ENCODE data around the gene TPI1.
"Not testable (repeated sequence)": the region's sequence is repeated elsewhere in the genome, so short reads cannot be mapped to it uniquely, and the experiment has no call there.

Gene TPI1

DNA sequence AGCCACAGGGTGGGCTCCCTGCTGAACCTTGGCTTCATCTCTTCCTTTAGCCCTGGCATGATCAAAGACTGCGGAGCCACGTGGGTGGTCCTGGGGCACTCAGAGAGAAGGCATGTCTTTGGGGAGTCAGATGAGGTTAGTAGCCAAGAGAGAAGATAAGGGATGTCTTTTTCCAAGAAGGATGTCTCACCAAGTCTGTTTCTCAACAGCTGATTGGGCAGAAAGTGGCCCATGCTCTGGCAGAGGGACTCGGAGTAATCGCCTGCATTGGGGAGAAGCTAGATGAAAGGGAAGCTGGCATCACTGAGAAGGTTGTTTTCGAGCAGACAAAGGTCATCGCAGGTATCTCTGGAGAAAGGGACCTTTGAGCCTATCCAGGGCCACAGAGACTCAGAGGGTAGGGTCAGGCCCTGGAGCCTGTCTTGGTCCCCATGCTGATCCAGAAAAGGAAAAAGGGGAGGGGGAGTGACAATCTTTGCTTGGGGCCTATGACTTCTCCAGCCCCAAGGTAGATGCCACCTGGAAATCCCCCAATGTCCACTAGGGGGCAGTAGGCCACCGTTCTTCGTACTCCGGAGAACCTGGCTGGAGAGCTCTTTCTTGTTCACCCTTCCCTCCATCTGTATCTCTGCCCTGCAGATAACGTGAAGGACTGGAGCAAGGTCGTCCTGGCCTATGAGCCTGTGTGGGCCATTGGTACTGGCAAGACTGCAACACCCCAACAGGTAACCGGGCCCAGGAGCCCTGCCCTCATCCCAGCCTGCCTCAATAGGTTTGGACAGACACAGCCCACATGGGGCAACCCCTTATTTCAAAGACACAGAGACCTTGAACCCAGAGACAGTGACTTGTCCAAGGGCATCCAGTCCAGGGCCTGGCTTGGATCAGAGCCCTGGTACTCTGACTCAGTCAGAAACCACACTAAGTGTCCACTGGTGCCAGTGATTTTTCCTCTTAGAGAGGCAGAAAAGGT, 2.0 kb downstream of the TPI1 start:
- DNase-seq: peak; percentile 90

DNA sequence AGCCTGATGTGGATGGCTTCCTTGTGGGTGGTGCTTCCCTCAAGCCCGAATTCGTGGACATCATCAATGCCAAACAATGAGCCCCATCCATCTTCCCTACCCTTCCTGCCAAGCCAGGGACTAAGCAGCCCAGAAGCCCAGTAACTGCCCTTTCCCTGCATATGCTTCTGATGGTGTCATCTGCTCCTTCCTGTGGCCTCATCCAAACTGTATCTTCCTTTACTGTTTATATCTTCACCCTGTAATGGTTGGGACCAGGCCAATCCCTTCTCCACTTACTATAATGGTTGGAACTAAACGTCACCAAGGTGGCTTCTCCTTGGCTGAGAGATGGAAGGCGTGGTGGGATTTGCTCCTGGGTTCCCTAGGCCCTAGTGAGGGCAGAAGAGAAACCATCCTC, 3.0 kb downstream of the TPI1 start:
- DNase-seq: not testable (repeated sequence)

DNA sequence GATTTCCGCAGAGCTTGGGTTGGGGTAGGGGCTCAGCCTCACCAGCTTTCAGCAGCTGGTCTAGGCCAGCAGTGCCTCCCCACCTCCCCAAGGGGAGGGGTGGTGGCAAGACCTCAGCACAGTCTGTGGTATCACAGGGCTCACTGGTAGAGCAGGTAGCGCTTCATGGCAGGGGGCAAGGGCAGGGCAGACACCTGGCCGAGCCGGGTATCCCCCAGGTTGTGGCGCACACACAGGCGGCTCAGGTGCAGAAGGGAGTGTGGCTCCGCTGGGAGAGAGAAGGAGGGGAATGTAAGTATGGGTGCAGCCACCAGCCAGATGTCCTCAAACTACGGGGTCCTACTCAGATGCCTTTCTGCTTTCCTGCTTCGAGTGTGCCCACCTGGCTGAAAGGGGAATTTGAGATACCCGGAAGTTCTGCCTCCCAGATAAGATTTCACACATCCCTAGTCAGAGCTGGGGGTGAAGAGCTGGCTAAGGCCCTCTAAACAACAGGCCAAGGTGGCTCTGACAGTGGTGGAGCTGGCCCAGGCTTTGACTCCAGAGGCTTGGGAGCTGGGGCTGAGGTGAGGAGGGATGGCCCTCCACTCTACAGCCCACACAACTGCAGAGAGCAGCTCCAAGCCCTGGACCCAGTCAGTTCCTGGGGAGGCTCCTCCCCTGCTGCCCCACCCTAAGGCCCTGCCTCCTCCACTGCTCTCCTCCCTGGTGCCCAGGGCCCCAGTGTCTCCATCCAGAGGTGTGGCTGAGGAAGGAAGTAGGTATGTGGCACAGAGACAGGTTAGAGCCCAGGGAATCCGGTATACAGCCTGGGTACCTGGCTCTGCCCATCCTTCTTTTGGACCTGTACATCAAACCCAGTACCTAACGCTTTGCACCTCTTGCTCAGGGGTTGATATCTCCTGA, 4.0 kb downstream of the TPI1 start:
- DNase-seq: peak; percentile 49

DNA sequence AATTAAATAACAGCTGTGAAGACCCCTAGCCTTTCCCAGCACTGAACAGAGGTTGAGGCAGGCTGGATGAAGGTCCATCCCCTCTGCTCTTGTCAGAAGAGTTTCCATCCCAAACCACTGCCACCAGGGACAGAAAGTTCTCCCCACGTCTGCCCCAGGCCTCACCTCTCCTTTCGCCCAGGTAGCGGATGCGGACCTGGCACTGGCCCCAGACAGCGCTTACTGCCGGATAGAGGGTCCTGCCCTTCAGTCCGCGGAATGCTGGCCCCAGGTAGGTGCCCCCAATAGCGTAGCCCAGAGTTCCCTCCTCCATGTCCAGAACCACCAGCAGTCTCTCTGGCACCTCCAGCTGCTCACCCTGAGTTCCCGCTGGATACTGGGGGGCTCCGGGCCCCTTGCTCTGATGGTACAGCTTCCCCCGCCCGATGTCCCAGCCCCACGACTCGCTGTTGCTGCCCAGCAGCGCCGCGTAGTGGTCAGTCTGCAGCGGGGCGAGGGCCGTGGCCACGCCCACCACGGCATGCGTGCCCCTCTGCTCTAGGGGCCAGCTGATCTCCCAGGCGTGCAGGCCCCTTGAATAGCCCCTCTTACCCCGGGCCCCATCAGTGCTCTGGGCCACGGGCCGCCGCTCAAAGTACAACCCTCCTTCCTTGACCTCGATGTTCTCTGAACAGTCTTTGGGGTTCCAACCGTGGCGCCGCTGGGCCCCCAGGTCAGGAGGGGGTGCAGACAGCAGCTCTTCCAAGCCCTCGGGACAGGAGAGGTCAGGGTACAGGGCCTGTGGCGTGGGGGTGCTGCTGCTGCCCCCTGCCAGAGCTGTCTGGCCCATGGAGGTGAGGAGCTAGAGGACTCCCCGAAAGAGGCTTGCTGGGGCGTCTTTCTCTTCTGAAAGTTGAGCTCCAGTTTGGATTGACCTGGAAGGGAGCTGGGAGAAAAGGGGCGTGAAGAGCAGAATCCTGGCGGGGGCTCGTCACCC, 5.0 kb downstream of the TPI1 start:
- peak; percentile 90 for DNase-seq

DNA sequence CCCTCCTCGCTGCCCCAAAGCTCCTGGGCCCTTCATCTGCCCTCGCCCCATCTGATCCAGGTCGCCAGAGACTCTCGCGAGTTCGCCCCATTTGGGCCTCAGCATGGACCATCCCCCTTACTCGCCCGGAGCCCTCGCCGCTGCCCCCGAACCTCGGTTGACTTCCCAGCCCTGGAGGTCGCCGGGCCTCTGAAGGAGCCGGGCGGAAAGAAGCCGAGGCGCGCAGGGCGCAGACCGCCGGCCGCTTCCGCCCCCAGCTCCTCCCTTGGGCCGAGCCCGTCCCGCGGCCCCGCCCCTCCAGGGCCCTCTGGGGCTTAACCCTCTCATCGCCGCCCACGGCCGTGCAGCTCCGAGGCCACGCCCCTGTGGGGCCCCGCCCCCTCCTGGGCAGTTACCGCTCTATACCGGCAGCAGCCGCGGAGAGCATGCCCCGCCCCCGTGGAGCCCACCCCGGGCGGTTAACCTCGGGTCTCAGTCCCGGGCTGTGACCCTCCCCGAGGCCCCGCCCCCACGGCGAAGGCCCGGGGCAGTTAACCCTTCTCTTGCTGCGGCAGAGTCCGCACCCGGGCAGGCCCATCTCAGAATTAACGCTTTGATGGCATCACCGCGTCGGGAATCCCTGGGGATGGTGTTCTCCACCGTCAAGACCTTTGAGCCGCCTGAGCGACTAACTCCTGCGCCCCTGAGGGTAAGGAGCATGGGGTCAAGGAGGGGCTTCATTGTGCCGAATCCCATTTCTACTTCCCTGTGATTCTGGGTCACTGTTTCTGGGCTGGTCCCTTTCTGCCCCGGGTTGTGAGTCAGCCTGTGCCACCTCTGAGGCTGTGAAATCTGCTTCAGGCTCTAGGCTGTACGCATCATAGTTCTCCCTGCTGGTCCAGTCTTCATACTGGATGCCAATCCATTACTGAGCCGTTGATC, 6.0 kb downstream of the TPI1 start, which contains the start of gene SPSB2:
Gene SPSB2 (minus strand): TSS at position 210 of the 921 bp plus-strand sequence. CDS start 402 bp downstream, outside the sequence.
- DNase-seq: peak; percentile 100

DNA sequence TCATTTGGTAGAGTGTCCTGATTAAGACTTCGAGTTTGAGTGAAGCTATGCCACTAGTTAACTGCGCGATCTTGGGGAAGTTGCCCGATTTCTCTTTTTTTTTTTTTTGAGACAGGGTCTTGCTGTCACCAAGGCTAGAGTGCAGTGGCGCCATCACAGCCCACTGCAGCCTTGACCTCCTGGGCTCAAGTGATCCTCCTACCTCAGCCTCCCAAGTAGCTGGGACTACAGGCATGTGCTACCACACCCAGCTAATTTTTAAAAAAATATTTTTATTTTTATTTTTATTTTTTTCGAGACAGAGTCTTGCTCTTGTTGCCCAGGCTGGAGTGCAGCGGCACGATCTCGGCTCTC, 6.7 kb downstream of the TPI1 start:
- DNase-seq: not testable (repeated sequence)

DNA sequence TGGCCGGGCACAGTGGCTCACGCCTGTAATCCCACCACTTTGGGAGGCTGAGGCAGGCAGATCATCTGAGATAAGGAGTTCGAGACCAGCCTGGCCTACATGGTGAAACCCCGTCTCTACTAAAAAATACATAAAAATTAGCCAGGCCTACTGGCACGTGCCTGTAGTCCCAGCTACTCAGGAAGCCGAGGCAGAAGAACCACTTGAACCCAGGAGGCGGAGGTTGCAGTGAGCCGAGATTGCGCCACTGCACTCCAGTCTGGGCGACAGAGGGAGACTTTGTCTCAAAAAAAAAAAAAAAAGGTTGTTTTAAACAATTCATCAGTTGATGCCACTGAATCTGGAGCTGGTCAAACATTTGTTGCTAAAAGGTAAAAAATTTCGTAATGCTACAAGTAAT, 12.5 kb downstream of the TPI1 start:
- DNase-seq: not testable (repeated sequence)

DNA sequence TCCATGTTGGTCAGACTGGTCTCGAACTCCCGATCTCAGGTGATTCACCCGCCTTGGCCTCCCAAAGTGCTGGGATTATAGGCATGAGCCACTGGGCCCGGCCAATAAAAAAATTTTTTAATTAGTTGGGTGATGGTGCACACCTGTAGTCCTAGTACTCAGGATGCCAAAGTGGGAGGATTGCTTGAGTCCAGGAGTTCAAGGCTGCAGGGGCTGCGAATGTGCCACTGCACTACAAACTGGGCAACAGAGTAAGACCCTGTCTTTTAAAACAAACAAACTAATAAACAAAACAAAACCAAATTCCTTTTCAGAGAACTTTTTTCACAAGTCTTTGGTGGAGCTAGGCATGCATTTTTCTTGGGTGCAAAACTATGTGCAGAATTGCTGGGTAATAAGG, 15.9 kb downstream of the TPI1 start:
- no peak for DNase-seq

DNA sequence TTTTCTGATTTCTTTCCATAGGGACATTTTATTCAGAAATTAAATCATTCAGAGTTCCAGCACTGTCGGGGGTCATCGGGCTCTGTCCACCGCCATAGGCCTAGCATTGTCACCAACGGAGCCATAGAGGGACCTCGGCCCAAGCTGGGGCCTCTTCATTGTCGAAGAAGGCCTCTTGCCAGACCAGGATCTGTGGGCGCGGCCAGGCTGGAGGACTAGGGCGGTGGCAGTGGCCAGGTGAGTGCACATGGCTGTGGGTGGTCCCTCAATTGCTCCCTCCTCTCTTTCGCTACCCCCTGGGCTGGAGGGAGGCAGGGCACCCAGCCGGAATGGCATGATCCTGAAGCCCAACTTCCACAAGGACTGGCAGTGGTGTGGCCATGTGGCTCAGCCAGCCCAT, 16.4 kb downstream of the TPI1 start:
- DNase-seq: no peak

DNA sequence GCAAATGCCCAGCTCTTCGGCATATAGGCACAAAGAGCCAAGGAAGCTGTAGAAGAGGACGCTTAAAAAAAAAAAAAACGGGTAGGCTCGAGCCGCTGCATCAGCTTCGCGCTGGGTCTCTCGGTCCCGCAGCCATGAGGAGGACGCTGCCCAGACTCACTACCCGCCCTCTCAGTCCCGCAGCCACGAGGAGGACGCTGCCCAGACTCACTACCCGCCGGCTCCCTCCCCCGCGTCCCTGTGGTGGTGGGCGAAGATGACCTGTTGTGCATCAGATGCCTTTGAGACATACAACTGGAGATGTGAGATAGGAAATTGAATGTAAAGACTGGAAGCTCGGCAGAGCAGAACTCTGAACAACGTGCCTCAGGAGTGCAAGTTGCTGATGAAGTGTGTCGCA, 17.2 kb downstream of the TPI1 start:
- no peak for DNase-seq

DNA sequence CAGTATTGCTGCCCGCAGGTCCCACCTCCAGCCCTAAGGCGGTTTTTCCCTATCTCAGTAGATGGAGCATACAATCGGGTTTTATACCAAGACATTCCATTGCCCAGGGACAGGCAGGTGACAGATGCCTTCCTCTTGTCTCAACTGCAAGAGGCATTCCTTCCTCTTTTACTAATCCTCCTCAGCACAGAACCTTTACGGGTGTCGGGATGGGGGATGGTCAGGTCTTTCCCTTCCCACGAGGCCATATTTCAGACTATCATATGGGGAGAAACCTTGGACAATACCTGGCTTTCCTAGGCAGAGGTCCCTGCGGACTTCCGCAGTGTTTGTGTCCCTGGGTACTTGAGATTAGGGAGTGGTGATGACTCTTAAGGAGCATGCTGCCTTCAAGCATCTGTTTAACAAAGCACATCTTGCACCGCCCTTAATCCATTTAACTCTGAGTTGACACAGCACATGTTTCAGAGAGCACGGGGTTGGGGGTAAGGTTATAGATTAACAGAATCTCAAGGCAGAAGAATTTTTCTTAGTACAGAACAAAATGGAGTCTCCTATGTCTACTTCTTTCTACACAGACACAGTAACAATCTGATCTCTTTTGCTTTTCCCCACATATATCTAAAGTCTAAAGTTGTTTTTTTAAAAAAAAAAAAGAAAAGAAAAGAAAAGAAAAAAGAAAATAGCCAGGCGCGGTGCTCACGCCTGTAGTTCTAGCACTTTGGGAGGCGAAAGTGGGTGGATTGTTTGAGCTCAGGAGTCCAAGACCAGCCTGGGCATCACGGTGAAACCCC, 19.1 kb downstream of the TPI1 start:
- DNase-seq: not testable (repeated sequence)

DNA sequence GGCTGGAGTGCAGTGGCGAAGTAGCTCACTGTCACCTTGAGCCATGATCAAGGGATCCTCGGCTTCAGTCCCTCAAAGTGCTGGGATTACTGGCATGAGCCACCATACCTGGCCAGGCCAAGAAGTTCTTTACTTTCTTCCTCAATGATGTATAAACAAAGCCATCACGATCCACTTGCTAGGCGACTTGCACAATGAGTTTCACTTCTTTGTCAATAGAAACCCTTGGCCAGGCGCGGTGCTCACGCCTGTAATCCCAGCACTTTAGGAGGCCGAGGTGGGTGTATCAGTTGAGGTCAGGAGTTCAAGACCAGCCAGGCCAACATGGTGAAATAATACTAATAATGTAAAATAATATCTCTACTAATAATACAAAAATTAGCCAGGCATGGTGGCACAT, 20.1 kb downstream of the TPI1 start:
- no peak for DNase-seq

DNA sequence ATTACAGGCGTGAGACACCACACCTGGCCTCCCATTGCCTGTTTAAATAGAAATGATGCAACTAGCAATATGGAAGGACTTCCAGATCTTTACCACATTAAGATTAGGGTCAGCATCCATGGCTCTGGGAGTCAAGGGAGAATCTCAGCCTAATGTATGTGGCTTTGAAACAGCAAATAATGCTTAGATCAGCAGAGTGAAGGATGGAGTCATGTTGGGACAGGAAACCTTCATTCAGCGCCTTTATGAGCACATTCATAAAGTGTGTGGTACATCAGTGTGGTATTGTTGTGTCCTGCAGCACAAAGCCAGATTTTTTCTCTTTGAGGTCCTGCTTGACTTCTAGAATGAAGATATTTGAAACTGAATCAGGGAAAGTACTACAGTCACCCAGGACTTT, 21.0 kb downstream of the TPI1 start:
- no peak for DNase-seq

DNA sequence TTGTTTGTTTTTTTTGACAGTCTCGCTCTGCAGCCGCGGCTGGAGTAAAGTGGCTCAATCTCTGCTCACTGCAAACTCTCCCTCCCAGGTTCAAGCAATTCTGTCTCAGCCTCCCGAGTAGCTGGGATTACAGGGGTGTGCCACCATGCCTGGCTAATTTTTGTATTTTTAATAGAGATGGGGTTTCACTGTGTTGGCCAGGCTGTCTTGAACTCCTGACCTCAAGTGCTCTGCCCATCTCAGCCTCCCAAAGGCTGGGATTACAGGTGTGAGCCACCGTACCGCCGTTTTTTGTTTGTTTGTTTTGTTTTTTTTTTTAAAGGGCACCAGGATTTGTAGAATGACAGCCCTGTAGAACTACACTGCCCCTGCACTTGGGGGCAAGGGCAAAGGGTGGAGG, 21.5 kb downstream of the TPI1 start:
- not testable (repeated sequence) for DNase-seq

DNA sequence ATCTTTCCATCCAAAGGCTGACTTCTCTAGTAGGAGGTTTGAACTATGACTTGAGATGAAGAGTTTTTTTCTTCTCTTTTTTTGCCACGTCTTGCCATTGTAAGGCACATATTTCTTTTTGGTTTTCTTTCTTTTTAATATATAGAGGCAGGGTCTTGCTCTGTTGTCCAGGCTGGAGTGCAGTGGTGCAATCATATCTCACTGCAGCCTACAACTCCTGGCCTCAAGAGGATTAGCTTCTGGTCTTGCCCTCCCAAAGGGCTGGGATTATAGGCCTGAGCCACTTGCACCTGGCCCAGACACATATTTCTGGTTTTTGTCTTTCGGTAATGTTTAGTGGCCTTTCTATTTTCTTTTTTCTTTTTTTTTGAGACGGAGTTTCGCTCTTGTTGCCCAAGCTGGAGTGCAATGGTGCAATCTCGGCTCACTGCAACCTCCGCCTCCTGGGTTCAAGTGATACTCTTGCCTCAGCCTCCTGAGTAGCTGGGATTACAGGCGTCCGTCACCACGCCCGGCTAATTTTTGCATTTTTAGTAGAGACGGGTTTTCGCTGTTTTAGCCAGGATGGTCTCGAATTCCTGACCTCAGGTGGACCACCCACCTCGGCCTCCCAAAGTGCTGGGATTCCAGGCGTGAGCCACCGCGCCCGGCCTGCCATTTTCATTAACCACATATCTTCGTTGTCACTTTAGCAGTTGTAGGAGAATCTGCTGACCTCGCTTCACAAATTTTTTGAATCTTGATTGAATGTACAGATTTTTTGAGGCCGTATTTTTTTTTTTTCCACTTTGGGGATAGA, 22.6 kb downstream of the TPI1 start:
- DNase-seq: not testable (repeated sequence)

DNA sequence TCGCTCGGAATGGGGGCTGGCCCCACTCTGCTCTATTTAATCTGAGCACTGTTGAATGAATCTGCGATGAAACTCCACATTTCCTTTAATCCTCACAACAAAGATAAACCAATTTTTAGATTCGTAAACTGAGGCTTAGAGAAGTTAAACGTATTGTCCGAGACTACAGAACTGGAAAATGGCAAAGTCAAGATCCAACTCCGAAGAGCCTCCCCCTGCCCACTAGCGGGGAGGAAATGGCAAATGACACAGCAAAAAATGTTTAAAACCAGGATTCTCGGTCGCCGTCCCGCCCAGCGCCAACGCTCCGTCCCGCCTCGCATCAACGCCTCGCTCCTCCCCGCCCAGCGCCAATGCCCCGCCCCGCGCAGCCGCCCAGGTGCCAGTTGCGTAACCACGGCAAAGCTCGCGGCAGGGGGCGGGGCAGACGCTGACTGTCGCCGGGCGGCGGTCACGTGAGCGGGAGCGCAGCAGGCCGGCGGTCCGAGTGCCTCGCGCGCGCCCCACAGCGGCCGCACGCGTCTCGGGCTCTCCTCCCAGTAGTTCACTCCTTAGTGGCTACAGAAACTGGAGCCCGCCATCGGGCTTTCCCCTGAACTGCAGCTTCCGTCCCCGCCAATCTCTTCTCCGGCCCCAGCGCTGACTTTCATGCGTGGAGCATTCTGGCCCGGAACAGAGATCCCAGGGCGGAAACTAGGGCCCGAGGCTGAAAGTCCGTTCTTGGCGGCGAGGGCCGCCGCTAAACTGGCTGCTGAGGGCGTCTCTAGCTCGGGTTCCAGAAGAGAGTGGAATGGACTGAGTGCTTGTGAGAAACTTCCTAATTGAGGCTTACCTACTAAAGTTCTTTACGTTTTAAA, 23.7 kb downstream of the TPI1 start:
- peak; percentile 100 for DNase-seq

DNA sequence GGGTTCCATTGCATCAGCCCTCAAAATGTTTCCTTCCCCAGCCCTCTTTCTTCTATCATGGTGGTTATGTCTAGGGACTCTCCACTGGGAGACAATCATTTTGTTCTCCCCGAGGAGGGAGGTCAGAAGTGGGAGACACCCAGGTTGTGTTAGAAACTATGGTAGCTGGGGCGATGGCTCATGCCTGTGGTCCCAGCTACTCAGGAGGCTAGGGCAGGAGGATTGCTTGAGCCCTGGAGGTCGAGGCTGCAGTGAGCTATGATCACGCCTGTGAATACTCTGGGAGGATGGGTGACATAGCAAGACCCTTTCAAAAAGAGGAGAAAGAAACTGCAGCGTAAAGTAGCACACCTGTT, 24.3 kb downstream of the TPI1 start:
- no peak for DNase-seq

DNA sequence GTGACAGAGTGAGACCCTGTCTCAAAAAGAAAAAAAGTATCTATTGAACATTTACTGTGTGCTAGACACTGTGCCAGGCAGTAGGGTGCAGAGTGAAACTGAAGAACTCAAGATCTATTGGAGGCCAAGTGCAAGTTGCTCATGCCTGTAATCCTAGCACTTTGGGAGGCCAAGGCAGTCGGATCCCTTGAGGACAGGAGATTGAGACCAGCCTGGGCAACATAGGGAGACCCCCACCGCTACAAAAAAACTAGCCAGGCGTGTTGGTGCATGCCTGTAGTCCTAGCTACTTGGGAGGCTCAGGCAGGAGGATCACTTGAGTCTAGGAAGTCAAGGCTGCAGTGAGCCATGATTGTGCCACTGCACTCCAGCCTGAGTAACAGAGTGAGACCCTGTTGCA, 25.4 kb downstream of the TPI1 start:
- DNase-seq: not testable (repeated sequence)

DNA sequence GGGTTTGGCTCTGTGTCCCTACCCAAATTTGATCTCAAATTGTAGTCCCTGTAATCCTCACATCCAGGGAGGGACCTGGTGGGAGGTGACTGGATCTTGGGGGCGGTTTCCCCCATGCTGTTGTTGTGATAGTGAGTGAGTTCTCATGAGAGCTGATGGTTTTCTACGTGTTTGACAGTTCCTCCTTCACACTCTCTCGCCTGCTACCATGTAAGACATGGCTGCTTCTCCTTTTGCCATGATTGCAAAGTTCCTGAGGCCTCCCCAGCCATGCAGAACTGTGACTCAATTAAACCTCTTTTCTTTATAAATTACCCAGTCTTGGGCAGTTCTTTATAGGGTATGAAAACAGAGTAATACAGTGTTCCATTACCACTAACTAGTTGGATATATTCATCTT, 27.0 kb downstream of the TPI1 start:
- no peak for DNase-seq

Measured in CD4-positive, alpha-beta T cell treated with Interleukin-17A for 4 hours (primary cell).